WTC11 (cell line): ENCODE data around the gene TEC. TPM values are rescaled to one million over a fixed set of nuclear protein-coding genes. Genes with fewer than 3 reads are reported as not detected.

Experiments
- ATAC-seq: fragments of 200-7000 bp; cut with Tn5 transposase; 2 replicates; pipeline ENCODE4 v1.10.0; 2021; ENCODE audit warnings: mild to moderate bottlenecking, moderate library complexity
- CTCF ChIA-PET: fragments of 300-600 bp; sonication (Branson Sonifier 250); formaldehyde crosslinking; loops from one replicate; lab custom pipeline; 2021; ENCODE audit warnings: antibody characterized with exemption; lab: Charles Lee
- POLR2A ChIA-PET: fragments of 350-600 bp; sonication (Branson Sonifier 250); formaldehyde crosslinking; loops from one replicate; lab custom pipeline; 2021; ENCODE audit warnings: antibody characterized with exemption; lab: Charles Lee
- DNase-seq: peaks from one replicate; pipeline ENCODE4 v3.0.0; 2021; ENCODE audit warnings: low spot score
- H3K27ac Mint-ChIP-seq: 2 replicates; pipeline ENCODE4 v1.8.0; 2021; ENCODE audit warnings: mixed read lengths
- H3K27me3 Mint-ChIP-seq: 2 replicates; pipeline ENCODE4 v1.8.0; 2021; ENCODE audit warnings: low read depth, mild to moderate bottlenecking, moderate library complexity, mixed read lengths
- H3K36me3 Mint-ChIP-seq: 2 replicates; pipeline ENCODE4 v1.8.0; 2021; ENCODE audit warnings: mixed read lengths
- H3K4me1 Mint-ChIP-seq: 2 replicates; pipeline ENCODE4 v1.8.0; 2022; ENCODE audit warnings: mixed read lengths
- H3K4me3 Mint-ChIP-seq: 2 replicates; pipeline ENCODE4 v1.8.0; 2021; ENCODE audit warnings: mild to moderate bottlenecking, moderate library complexity, mixed read lengths
- H3K9me3 Mint-ChIP-seq: 2 replicates; pipeline ENCODE4 v1.8.0; 2021; ENCODE audit warnings: mixed read lengths
- AFF4 ChIP-seq: sonication (generic); formaldehyde crosslinking; IDR thresholded peaks from 2 replicates; pipeline ENCODE4 v1.8.1; 2023; ENCODE audit warnings: mild to moderate bottlenecking, missing genetic modification reagents, borderline replicate concordance
- AR ChIP-seq: fragments of 250-450 bp; sonication (Bioruptor Pico); IDR thresholded peaks from 2 replicates; pipeline ENCODE4 v1.9.0; 2021; ENCODE audit warnings: mild to moderate bottlenecking
- ATF3 ChIP-seq: sonication (generic); formaldehyde crosslinking; conservative IDR thresholded peaks from 2 replicates; pipeline ENCODE4 v1.8.1; 2022; ENCODE audit warnings: mild to moderate bottlenecking, missing genetic modification reagents
- ATF6 ChIP-seq: sonication (generic); formaldehyde crosslinking; IDR thresholded peaks from 2 replicates; pipeline ENCODE4 v1.8.1; 2023; ENCODE audit warnings: mild to moderate bottlenecking, missing genetic modification reagents
- FOXJ3 ChIP-seq: sonication (generic); formaldehyde crosslinking; IDR thresholded peaks from 2 replicates; pipeline ENCODE4 v1.9.0; 2021; ENCODE audit warnings: missing genetic modification reagents, mild to moderate bottlenecking, borderline replicate concordance
- GRHL2 ChIP-seq: fragments of 250-450 bp; sonication (Bioruptor Pico); IDR thresholded peaks from 2 replicates; pipeline ENCODE4 v1.8.0; 2022; ENCODE audit warnings: mild to moderate bottlenecking, moderate library complexity; ENCODE audit not compliant: insufficient replicate concordance, severe bottlenecking
- HMGA2 ChIP-seq: fragments of 250-450 bp; sonication (Bioruptor Pico); IDR thresholded peaks from 2 replicates; pipeline ENCODE4 v1.4.0; 2021; ENCODE audit warnings: mild to moderate bottlenecking, moderate library complexity
- JAZF1 ChIP-seq: fragments of 250-450 bp; sonication (Bioruptor Pico); IDR thresholded peaks from 2 replicates; pipeline ENCODE4 v1.9.0; 2021; ENCODE audit warnings: moderate library complexity, mild to moderate bottlenecking, inconsistent platforms
- MXD4 ChIP-seq: fragments of 250-450 bp; sonication (Bioruptor Pico); IDR thresholded peaks from 2 replicates; pipeline ENCODE4 v1.8.0; 2021; ENCODE audit warnings: mild to moderate bottlenecking, moderate library complexity, borderline replicate concordance
- NFE2L1 ChIP-seq: sonication (generic); formaldehyde crosslinking; IDR thresholded peaks from 2 replicates; pipeline ENCODE4 v1.8.1; 2023; ENCODE audit warnings: missing genetic modification reagents
- RORB ChIP-seq: fragments of 250-450 bp; sonication (Bioruptor Pico); IDR thresholded peaks from 2 replicates; pipeline ENCODE4 v1.9.0; 2021; ENCODE audit warnings: mild to moderate bottlenecking
- SMAD3 ChIP-seq: sonication (generic); formaldehyde crosslinking; IDR thresholded peaks from 2 replicates; pipeline ENCODE4 v1.8.0; 2022; ENCODE audit warnings: missing genetic modification reagents, mild to moderate bottlenecking, borderline replicate concordance
- SP1 ChIP-seq: sonication (generic); formaldehyde crosslinking; conservative IDR thresholded peaks from 2 replicates; pipeline ENCODE4 v1.8.1; 2022; ENCODE audit warnings: missing genetic modification reagents
- ZBTB21 ChIP-seq: sonication (generic); formaldehyde crosslinking; IDR thresholded peaks from 2 replicates; pipeline ENCODE4 v1.8.1; 2023; ENCODE audit warnings: mild to moderate bottlenecking, missing genetic modification reagents, borderline replicate concordance
- ZNF232 ChIP-seq: sonication (generic); formaldehyde crosslinking; IDR thresholded peaks from 2 replicates; pipeline ENCODE4 v1.8.0; 2022; ENCODE audit warnings: mild to moderate bottlenecking, missing genetic modification reagents
- ZNF281 ChIP-seq: sonication (generic); formaldehyde crosslinking; IDR thresholded peaks from 2 replicates; pipeline ENCODE4 v1.8.0; 2023; ENCODE audit warnings: mild to moderate bottlenecking, missing genetic modification reagents
- ZNF416 ChIP-seq: fragments of 250-450 bp; sonication (Bioruptor Pico); IDR thresholded peaks from 2 replicates; pipeline ENCODE4 v1.9.0; 2021; ENCODE audit warnings: mild to moderate bottlenecking, inconsistent platforms
- ZNF671 ChIP-seq: fragments of 250-450 bp; sonication (Bioruptor Pico); IDR thresholded peaks from 2 replicates; pipeline ENCODE4 v1.8.0; 2021; ENCODE audit warnings: mild to moderate bottlenecking
- total RNA-seq: library from RNA; stranded (reverse); gene quantifications from 3 replicates; pipeline ENCODE4 v1.2.3, GENCODE V29; 2021
- TF ChIP-seq, protein P1 (sequence below): sonication (generic); formaldehyde crosslinking; IDR thresholded peaks from 2 replicates; pipeline ENCODE4 v1.8.1; 2023; ENCODE audit warnings: mild to moderate bottlenecking, missing genetic modification reagents
- TF ChIP-seq, protein P2 (sequence below): sonication (generic); formaldehyde crosslinking; IDR thresholded peaks from 2 replicates; pipeline ENCODE4 v1.8.1; 2022; ENCODE audit warnings: low read depth, missing genetic modification reagents, borderline replicate concordance

TEC gene
- total RNA-seq, 1 experiment from 2014 or later = 8.8 TPM

- Mint-ChIP-seq H3K27ac (no peak overlapping the region), H3K4me3 (no peak overlapping the region), H3K27me3 (no peaks in the 10 kb centered on the region), H3K36me3 (no peaks in the 10 kb centered on the region), H3K9me3 (no peaks in the 10 kb centered on the region), H3K4me1 (peaks cover 3% of the 10 kb centered on the region)
- CTCF ChIA-PET = interaction anchor here (0.8 kb wide), 1 partner anchor 10 kb away, joined by 3 read pairs; no protein-coding TSS in a partner anchor
- no peak for DNase-seq
- no peak for ATAC-seq
- POLR2A ChIA-PET = no interaction called here
- no peak for TF ChIP-seq ZNF232
- TF ChIP-seq AFF4 = no peak
- TF ChIP-seq, protein P1, sequence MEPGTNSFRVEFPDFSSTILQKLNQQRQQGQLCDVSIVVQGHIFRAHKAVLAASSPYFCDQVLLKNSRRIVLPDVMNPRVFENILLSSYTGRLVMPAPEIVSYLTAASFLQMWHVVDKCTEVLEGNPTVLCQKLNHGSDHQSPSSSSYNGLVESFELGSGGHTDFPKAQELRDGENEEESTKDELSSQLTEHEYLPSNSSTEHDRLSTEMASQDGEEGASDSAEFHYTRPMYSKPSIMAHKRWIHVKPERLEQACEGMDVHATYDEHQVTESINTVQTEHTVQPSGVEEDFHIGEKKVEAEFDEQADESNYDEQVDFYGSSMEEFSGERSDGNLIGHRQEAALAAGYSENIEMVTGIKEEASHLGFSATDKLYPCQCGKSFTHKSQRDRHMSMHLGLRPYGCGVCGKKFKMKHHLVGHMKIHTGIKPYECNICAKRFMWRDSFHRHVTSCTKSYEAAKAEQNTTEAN = no peak
- TF ChIP-seq SMAD3 = no peak
- no peak for TF ChIP-seq ATF3 (CRISPR knock-in tag)
- TF ChIP-seq ZNF671 (CRISPR knock-in tag) = no peak
- no peak for TF ChIP-seq FOXJ3 (CRISPR knock-in tag)
- TF ChIP-seq ZNF416 = no peak
- TF ChIP-seq AR (CRISPR knock-in tag) = no peak
- TF ChIP-seq RORB (CRISPR knock-in tag) = no peak
- no peak for TF ChIP-seq ZNF281 (CRISPR knock-in tag)
- TF ChIP-seq SP1 = no peak
Observed at GRCh38 chr4:48300004-48300403, 30.4 kb upstream of the TEC start.

DNA sequence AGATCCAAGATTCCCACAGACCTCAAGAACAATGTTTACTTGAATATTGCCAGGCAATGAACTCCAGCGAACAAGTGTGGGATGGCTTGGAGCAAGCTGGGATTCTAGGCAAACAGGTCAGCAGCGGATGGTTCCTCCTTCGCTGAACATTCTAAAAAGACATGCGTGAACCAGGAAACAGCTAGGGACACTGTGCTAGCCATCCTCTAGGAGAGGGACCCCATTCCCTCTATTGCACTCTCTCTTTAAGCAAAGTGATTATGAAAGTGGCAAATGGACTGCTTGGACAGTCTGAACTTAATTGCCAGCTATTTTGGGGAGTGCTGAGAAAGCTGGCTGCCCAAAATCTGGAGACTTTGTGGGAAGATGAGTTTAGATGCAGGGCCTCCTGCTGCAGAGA lies 29.9 kb upstream of the TEC start:
- no peak overlapping the region for H3K27ac Mint-ChIP-seq
- CTCF ChIA-PET = interaction anchor here (0.8 kb wide), 1 partner anchor 9 kb away, joined by 3 read pairs; no protein-coding TSS in a partner anchor
- POLR2A ChIA-PET = no interaction called here
- no peak overlapping the region for H3K4me3 Mint-ChIP-seq
- H3K36me3 Mint-ChIP-seq = no peaks in the 10 kb centered on the region
- peaks cover 3% of the 10 kb centered on the region for H3K4me1 Mint-ChIP-seq
- ATAC-seq (no peak), DNase-seq (no peak)
- no peaks in the 10 kb centered on the region for H3K9me3 Mint-ChIP-seq
- no peaks in the 10 kb centered on the region for H3K27me3 Mint-ChIP-seq
- no peak for TF ChIP-seq NFE2L1 (CRISPR knock-in tag)
- no peak for TF ChIP-seq GRHL2
- TF ChIP-seq, protein P2, sequence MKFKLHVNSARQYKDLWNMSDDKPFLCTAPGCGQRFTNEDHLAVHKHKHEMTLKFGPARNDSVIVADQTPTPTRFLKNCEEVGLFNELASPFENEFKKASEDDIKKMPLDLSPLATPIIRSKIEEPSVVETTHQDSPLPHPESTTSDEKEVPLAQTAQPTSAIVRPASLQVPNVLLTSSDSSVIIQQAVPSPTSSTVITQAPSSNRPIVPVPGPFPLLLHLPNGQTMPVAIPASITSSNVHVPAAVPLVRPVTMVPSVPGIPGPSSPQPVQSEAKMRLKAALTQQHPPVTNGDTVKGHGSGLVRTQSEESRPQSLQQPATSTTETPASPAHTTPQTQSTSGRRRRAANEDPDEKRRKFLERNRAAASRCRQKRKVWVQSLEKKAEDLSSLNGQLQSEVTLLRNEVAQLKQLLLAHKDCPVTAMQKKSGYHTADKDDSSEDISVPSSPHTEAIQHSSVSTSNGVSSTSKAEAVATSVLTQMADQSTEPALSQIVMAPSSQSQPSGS = no peak
- TF ChIP-seq JAZF1 (CRISPR knock-in tag) = no peak
- no peak for TF ChIP-seq HMGA2 (CRISPR knock-in tag)
- TF ChIP-seq ATF3 (CRISPR knock-in tag) = no peak
- TF ChIP-seq ZBTB21 (CRISPR knock-in tag) = no peak
- no peak for TF ChIP-seq MXD4 (CRISPR knock-in tag)
- TF ChIP-seq ATF6 (CRISPR knock-in tag) = no peak
